ENCODE results near the gene TPPP3. TPM values are rescaled to one million over a fixed set of nuclear protein-coding genes. Genes with fewer than 3 reads are reported as not detected.

TPPP3 gene
- total and polyA plus RNA-seq, 2 experiments from 2014 or later: 2.5 to 7.2 TPM

- Histone ChIP-seq H3K36me3 (no peaks in the 10 kb centered on the region), H3K27ac (no peak overlapping the region), H3K27me3 (peaks cover 79% of the 10 kb centered on the region), H3K4me3 (no peak overlapping the region), H3K9me3 (ENCODE audit: low read depth) (no peaks in the 10 kb centered on the region), H3K4me1 (ENCODE audit: low read depth) (no peaks in the 10 kb centered on the region)
- TF ChIP-seq CTCF (IDR thresholded peaks at IDR 0.05; ENCODE audit: low read depth, low read length): no peak
- no peak for DNase-seq (ENCODE audit: low read depth in 1 of 2, low spot score in 1 of 2)
Observed at GRCh38 chr16:67389911-67390815, 3.1 kb downstream of the TPPP3 start.

GRCh38 chr16:67388591-67388990 is 4.7 kb downstream of the TPPP3 start:
- Histone ChIP-seq H3K27me3 (peaks cover 69% of the 10 kb centered on the region), H3K4me3 (no peak overlapping the region), H3K4me1 (ENCODE audit: low read depth) (no peaks in the 10 kb centered on the region), H3K9me3 (ENCODE audit: low read depth) (no peaks in the 10 kb centered on the region), H3K27ac (no peak overlapping the region), H3K36me3 (no peaks in the 10 kb centered on the region)
- DNase-seq (ENCODE audit: low read depth in 1 of 2, low spot score in 1 of 2): no peak
- no peak for TF ChIP-seq CTCF (IDR thresholded peaks at IDR 0.05; ENCODE audit: low read depth, low read length)

- no peak overlapping the region for H3K27ac ChIP-seq
- H3K36me3 ChIP-seq: no peaks in the 10 kb centered on the region
- TF ChIP-seq CTCF (IDR thresholded peaks at IDR 0.05; ENCODE audit: low read depth, low read length): no peak
- no peaks in the 10 kb centered on the region for H3K4me1 ChIP-seq (ENCODE audit: low read depth)
- no peak for DNase-seq (ENCODE audit: low read depth in 1 of 2, low spot score in 1 of 2)
- H3K4me3 ChIP-seq: no peak overlapping the region
- peaks cover 65% of the 10 kb centered on the region for H3K27me3 ChIP-seq
- no peaks in the 10 kb centered on the region for H3K9me3 ChIP-seq (ENCODE audit: low read depth)
Observed at GRCh38 chr16:67388191-67388590, 5.1 kb downstream of the TPPP3 start.

GRCh38 chr16:67387479-67388079 is 5.7 kb downstream of the TPPP3 start:
- H3K27me3 ChIP-seq: peaks cover 59% of the 10 kb centered on the region
- DNase-seq (ENCODE audit: low read depth in 1 of 2, low spot score in 1 of 2): no peak
- H3K9me3 ChIP-seq (ENCODE audit: low read depth): no peaks in the 10 kb centered on the region
- no peaks in the 10 kb centered on the region for H3K4me1 ChIP-seq (ENCODE audit: low read depth)
- no peak overlapping the region for H3K4me3 ChIP-seq
- no peak for TF ChIP-seq CTCF (IDR thresholded peaks at IDR 0.05; ENCODE audit: low read depth, low read length)
- no peak overlapping the region for H3K27ac ChIP-seq
- no peaks in the 10 kb centered on the region for H3K36me3 ChIP-seq

- no peak for TF ChIP-seq CTCF (IDR thresholded peaks at IDR 0.05; ENCODE audit: low read depth, low read length)
- no peaks in the 10 kb centered on the region for H3K36me3 ChIP-seq
- peaks cover 54% of the 10 kb centered on the region for H3K27me3 ChIP-seq
- DNase-seq (ENCODE audit: low read depth in 1 of 2, low spot score in 1 of 2): no peak
- no peak overlapping the region for H3K27ac ChIP-seq
- H3K9me3 ChIP-seq (ENCODE audit: low read depth): no peaks in the 10 kb centered on the region
- H3K4me3 ChIP-seq: no peak overlapping the region
- no peaks in the 10 kb centered on the region for H3K4me1 ChIP-seq (ENCODE audit: low read depth)
Observed at GRCh38 chr16:67386861-67387455, 6.3 kb downstream of the TPPP3 start.

Data from cardiac muscle cell (in vitro differentiated cells and primary cell).